Activated CD8-positive, alpha-beta T cell treated with anti-CD3 and anti-CD28 coated beads for 36 hours (primary cell): ENCODE measurements around the gene CHERP. TPM values are rescaled to one million over a fixed set of nuclear protein-coding genes. Genes with fewer than 3 reads are reported as not detected.
"Not testable (repeated sequence)": the region's sequence is repeated elsewhere in the genome, so short reads cannot be mapped to it uniquely, and the experiment has no call there.

Experiments used
- ATAC-seq: fragments of 200-7000 bp; cut with Tn5 transposase; one replicate; pipeline ENCODE4 v1.10.0; 2021; ENCODE audit warnings: mild to moderate bottlenecking, moderate library complexity
- CTCF ChIA-PET: fragments of 350-600 bp; sonication (Branson Sonifier 250); formaldehyde crosslinking; loops from one replicate; lab custom pipeline; 2021; ENCODE audit warnings: antibody characterized with exemption; lab: Charles Lee
- POLR2A ChIA-PET: fragments of 350-600 bp; sonication (Branson Sonifier 250); formaldehyde crosslinking; loops from one replicate; lab custom pipeline; 2021; ENCODE audit warnings: antibody characterized with exemption; lab: Charles Lee
- DNase-seq: peaks from one replicate; pipeline ENCODE4 v3.0.0-alpha.2; 2020
- H3K27ac Mint-ChIP-seq: one replicate; pipeline ENCODE4 v1.8.0; 2021; ENCODE audit warnings: mild to moderate bottlenecking, mixed read lengths
- H3K27me3 Mint-ChIP-seq: one replicate; pipeline ENCODE4 v1.8.0; 2021; ENCODE audit warnings: mixed read lengths
- H3K36me3 Mint-ChIP-seq: one replicate; pipeline ENCODE4 v1.8.0; 2021; ENCODE audit warnings: low read depth, mixed read lengths
- H3K4me1 Mint-ChIP-seq: one replicate; pipeline ENCODE4 v1.8.0; 2021; ENCODE audit warnings: low read depth, mixed read lengths
- H3K4me3 Mint-ChIP-seq: one replicate; pipeline ENCODE4 v1.8.0; 2021; ENCODE audit warnings: mild to moderate bottlenecking, moderate library complexity, mixed read lengths
- H3K9me3 Mint-ChIP-seq: one replicate; pipeline ENCODE4 v1.8.0; 2021; ENCODE audit warnings: mixed read lengths
- intact Hi-C: fragments of 100-400 bp; cut with micrococcal nuclease; formaldehyde crosslinking; loops from one replicate; pipeline ENCODE4 v1.10.0; 2022
- total RNA-seq, 2 experiments: library from RNA; stranded (reverse); gene quantifications; one replicate each; pipeline ENCODE4 v1.2.3, GENCODE V29; 2021
- TF ChIP-seq, protein P1 (sequence below): fragments of 200-600 bp; IDR thresholded peaks from one replicate; pipeline ENCODE4 v1.8.0; 2022; ENCODE audit warnings: antibody characterized with exemption, mild to moderate bottlenecking

CHERP gene
- total RNA-seq, 2 experiments from 2014 or later, result 57.5 to 59.6 TPM

DNA sequence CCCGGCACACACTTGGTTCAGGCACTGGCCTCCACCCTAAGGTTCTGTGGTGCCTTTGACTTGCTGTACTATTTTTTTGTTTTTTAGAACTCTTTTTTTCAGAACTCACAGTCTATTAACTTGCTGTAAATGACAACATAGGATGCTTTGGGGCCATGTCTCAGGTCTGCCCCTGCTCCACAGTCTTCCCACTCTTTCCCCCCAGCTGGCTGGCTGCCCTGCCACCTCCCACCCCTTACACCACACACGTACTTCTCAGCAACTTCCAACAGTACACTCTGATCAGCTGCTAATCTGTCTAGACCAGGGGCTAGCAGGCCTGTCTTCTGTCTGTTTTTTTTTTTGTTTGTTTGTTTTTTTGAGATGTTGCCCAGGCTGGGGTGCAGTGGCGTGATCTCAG lies 38.0 kb downstream of the CHERP start:
- TF ChIP-seq, protein P1, sequence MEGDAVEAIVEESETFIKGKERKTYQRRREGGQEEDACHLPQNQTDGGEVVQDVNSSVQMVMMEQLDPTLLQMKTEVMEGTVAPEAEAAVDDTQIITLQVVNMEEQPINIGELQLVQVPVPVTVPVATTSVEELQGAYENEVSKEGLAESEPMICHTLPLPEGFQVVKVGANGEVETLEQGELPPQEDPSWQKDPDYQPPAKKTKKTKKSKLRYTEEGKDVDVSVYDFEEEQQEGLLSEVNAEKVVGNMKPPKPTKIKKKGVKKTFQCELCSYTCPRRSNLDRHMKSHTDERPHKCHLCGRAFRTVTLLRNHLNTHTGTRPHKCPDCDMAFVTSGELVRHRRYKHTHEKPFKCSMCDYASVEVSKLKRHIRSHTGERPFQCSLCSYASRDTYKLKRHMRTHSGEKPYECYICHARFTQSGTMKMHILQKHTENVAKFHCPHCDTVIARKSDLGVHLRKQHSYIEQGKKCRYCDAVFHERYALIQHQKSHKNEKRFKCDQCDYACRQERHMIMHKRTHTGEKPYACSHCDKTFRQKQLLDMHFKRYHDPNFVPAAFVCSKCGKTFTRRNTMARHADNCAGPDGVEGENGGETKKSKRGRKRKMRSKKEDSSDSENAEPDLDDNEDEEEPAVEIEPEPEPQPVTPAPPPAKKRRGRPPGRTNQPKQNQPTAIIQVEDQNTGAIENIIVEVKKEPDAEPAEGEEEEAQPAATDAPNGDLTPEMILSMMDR, result no peak

DNA sequence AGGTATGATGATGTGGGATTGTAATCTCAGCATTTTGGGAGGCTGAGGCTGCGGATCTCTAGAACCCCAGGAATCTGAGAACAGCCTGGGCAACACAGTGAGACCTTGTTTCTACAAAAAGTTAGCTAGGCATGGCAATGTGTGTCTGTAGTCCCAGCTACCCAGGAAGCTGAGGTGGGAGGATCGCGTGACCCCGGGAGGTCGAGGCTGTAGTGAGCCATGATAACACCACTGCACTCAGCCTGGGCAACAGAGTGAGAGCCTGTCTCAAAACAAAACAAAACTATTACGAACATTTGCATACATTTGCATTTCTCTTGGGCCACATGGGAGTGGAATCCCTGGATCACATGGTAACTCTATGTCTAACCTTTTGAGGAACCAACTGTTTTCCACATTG lies 44.4 kb downstream of the CHERP start:
- intact Hi-C loops, result no loop called here
- Mint-ChIP-seq H3K27me3 (no peaks in the 10 kb centered on the region), H3K4me3 (peak overlapping the region; percentile 84), H3K4me1 (peaks cover 12% of the 10 kb centered on the region), H3K9me3 (no peaks in the 10 kb centered on the region), H3K27ac (no peak overlapping the region), H3K36me3 (peaks cover 7% of the 10 kb centered on the region)
- DNase-seq (no peak), ATAC-seq (no peak)
- ChIA-PET CTCF (interaction anchor here (1.0 kb wide), 1 partner anchor 57 kb away, joined by 3 read pairs; no protein-coding TSS in a partner anchor), POLR2A (interaction anchor here (0.6 to 0.8 kb wide), 2 partner anchors 115 to 261 kb away, joined by 3 read pairs; no protein-coding TSS in a partner anchor)
- TF ChIP-seq, protein P1, result no peak

More for the DNA sequence above, 38.0 kb downstream of the CHERP start:
- peaks cover 11% of the 10 kb centered on the region for H3K36me3 Mint-ChIP-seq
- no peaks in the 10 kb centered on the region for H3K27me3 Mint-ChIP-seq
- no peaks in the 10 kb centered on the region for H3K9me3 Mint-ChIP-seq
- CTCF ChIA-PET, result no interaction called here
- POLR2A ChIA-PET, result no interaction called here
- DNase-seq, result no peak
- no peak for ATAC-seq
- no peaks in the 10 kb centered on the region for H3K4me1 Mint-ChIP-seq
- intact Hi-C loops, result no loop called here
- H3K27ac Mint-ChIP-seq, result no peak overlapping the region
- H3K4me3 Mint-ChIP-seq, result no peak overlapping the region

DNA sequence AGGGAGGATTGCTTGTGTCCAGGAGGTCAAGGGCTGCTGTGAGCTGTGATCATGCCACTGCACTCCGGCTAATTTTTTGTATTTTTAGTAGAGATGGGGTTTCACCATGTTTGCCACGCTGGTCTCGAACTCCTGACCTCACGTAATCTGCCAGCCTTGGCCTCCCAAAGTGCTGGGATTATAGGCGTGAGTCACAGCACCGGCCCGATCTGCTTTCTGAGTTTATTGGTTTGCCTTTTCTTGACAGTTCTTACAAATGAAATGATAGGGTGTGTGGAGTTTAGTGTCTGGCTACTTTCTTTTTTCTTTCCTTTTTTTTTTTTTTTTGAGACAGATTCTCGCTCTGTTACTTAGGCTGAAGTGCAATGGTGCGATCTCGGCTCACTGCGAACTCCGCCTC lies 45.2 kb downstream of the CHERP start:
- Mint-ChIP-seq H3K9me3 (no peaks in the 10 kb centered on the region), H3K4me1 (peaks cover 12% of the 10 kb centered on the region), H3K27me3 (no peaks in the 10 kb centered on the region), H3K36me3 (peaks cover 7% of the 10 kb centered on the region), H3K27ac (no peak overlapping the region), H3K4me3 (peak overlapping the region; percentile 84)
- ChIA-PET CTCF (interaction anchor here (1.1 to 2.0 kb wide), 2 partner anchors 46 to 55 kb away, joined by 4 to 9 read pairs; no protein-coding TSS in a partner anchor), POLR2A (interaction anchor here (1.4 to 1.8 kb wide), 2 partner anchors 19 to 91 kb away, joined by 3 to 5 read pairs; no protein-coding TSS in a partner anchor)
- ATAC-seq (no peak), DNase-seq (no peak)
- TF ChIP-seq, protein P1, result no peak
- intact Hi-C loops, result no loop called here

DNA sequence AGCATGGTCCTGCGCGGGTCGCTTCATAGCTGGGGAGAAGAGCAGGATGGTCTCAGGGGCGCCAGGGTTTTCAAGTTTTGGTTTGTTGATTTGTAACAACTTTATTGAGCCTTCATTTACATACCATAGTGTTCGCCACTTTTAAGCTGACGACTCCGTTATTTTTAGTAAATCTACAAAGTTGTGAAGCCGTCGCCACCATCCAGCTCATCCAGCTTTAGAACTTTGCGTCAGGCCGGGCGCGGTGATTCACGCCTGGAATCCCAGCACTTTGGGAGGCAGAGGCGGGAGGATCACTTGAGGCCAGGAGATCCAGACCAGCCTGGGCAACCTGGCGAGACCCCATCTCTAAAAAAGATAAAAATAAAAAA lies 45.6 kb downstream of the CHERP start:
- CTCF ChIA-PET, result interaction anchor here (1.1 to 2.0 kb wide), 2 partner anchors 46 to 55 kb away, joined by 4 to 9 read pairs; no protein-coding TSS in a partner anchor
- no peaks in the 10 kb centered on the region for H3K9me3 Mint-ChIP-seq
- TF ChIP-seq, protein P1, result no peak
- H3K27ac Mint-ChIP-seq, result peak overlapping the region; percentile 69
- intact Hi-C loops, result no loop called here
- ATAC-seq (no peak), DNase-seq (no peak)
- H3K27me3 Mint-ChIP-seq, result no peaks in the 10 kb centered on the region
- H3K36me3 Mint-ChIP-seq, result peaks cover 7% of the 10 kb centered on the region
- peaks cover 12% of the 10 kb centered on the region for H3K4me1 Mint-ChIP-seq
- peak overlapping the region; percentile 84 for H3K4me3 Mint-ChIP-seq
- POLR2A ChIA-PET, result interaction anchor here (1.2 to 1.8 kb wide), 3 partner anchors 20 to 660 kb away, joined by 3 to 5 read pairs (median 3); no protein-coding TSS in a partner anchor

DNA sequence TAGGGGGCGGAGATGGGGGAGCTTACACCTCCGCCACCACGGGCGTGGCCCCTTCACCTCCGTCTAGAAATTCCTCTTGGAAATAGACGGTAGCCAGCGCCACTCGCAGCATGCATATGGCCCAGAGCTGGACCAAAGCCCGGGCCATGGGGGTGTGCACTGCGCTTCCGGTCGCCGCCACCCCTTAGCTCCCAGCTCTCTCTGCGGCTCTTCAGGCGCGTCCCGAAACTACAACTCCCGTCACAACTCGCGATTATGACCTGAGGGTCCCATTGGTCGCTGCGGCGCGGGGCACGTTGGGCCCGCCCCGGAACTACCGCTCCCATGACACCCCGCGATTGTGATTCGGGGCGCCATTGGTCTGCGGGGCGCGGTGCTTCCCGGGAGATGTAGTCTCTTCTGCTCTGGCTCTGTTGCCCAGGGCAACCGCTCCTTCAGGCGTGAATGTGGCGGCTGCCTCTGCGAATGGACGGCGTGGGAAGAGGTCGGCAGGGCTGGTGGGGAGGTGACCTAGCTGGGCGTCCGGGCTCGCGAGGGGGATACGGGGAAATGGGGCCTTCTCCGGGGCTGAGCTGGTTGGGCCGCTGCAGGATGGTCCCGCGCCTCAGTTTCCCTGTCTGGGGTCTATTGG lies 46.1 kb downstream of the CHERP start, which contains the start of the genes C19orf44 and CALR3:
C19orf44 (plus strand) TSS at position 413 of the 631 bp plus-strand sequence. CDS start 4,399 bp downstream, outside the sequence.
CALR3 (minus strand) TSS at position 186 of the 631 bp plus-strand sequence; CDS start at position 148, 38 bp downstream.
- POLR2A ChIA-PET, result interaction anchor here (1.0 to 1.8 kb wide), 4 partner anchors 15 to 660 kb away, joined by 3 to 5 read pairs (median 3); no protein-coding TSS in a partner anchor
- Mint-ChIP-seq H3K9me3 (no peaks in the 10 kb centered on the region), H3K27me3 (no peaks in the 10 kb centered on the region), H3K4me1 (peaks cover 12% of the 10 kb centered on the region), H3K4me3 (peak within 1 kb of the TSS; percentile 84), H3K27ac (peak within 1 kb of the TSS; percentile 83), H3K36me3 (peaks cover 5% of the 10 kb centered on the region)
- intact Hi-C loops, result no loop called here
- peak; percentile 99 for DNase-seq
- CTCF ChIA-PET, result interaction anchor here (1.1 to 2.0 kb wide), 2 partner anchors 47 to 54 kb away, joined by 4 to 9 read pairs; no protein-coding TSS in a partner anchor
- peak; percentile 99 for ATAC-seq
- TF ChIP-seq, protein P1, result no peak

DNA sequence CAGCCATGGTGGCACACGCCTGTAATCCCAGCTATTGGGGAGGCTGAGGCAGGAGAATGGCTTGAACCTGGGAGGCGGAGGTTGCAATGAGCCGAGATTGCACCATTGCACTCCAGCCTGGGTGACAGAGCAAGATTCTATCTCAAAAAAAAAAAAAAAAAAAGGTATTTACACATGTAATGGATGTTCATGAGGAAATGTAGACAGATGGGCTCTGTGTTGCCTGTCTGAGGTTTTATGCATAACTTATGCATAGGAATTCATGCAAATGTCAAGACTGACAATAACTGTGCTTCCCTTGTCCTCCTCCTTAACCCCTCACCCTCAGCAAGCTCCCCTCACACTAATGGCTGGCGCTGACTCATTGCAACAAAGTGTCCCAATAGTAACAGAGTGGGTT lies 55.8 kb downstream of the CHERP start:
- ATAC-seq, H3K9me3 Mint-ChIP-seq, H3K4me1 Mint-ChIP-seq, DNase-seq, H3K36me3 Mint-ChIP-seq, H3K27ac Mint-ChIP-seq, intact Hi-C loops, POLR2A ChIA-PET, H3K27me3 Mint-ChIP-seq, H3K4me3 Mint-ChIP-seq: not testable (repeated sequence)
- CTCF ChIA-PET, result interaction anchor here (1.0 kb wide), 1 partner anchor 29 kb away, joined by 3 read pairs; no protein-coding TSS in a partner anchor
